Measurements from ENCODE around the gene MAGI1. TPM values are rescaled to one million over a fixed set of nuclear protein-coding genes. Genes with fewer than 3 reads are reported as not detected.

Gene MAGI1
- total and polyA plus RNA-seq, 4 donors = 9.9 to 88.1 (median 24.6) TPM

GRCh38 chr3:65748326-65748725, 290.4 kb downstream of the MAGI1 start:
- no peak overlapping the region for H3K4me3 ChIP-seq
- TF ChIP-seq CTCF (IDR thresholded peaks at IDR 0.05; ENCODE audit: control extremely low read depth, extremely low read depth) = no peak
- no peak for ATAC-seq (ENCODE audit: insufficient read depth, low FRiP score)
- 95 to 100% methylated on average over 1 of the region's 1 CpG for WGBS, 2 donors
- peaks cover 0 to 3% (median 0%) of the 10 kb centered on the region in 5 donors for H3K4me1 ChIP-seq (ENCODE audit: control insufficient read depth in 5 of 5, insufficient read depth in 5 of 5, low read length in 5 of 5)
- no peaks in the 10 kb centered on the region for H3K27me3 ChIP-seq (ENCODE audit: control insufficient read depth in 3 of 3, insufficient read depth in 3 of 3, low read length in 2 of 3)
- H3K27ac ChIP-seq (ENCODE audit: low read depth in 1 of 2, low read length in 1 of 2) = no peak overlapping the region
- no peaks in the 10 kb centered on the region for H3K36me3 ChIP-seq (ENCODE audit: control insufficient read depth in 4 of 4, insufficient read depth in 4 of 4, low read length in 4 of 4)
- H3K9me3 ChIP-seq (ENCODE audit: control insufficient read depth in 4 of 4, insufficient read depth in 3 of 4, low read length in 3 of 4) = no peaks in the 10 kb centered on the region
- no peak for DNase-seq
- H3K9ac ChIP-seq (ENCODE audit: insufficient read depth in 1 of 2, low read length in 2 of 2) = no peak overlapping the region

- H3K9me3 ChIP-seq (ENCODE audit: control insufficient read depth in 4 of 4, insufficient read depth in 3 of 4, low read length in 3 of 4) = no peaks in the 10 kb centered on the region
- H3K4me1 ChIP-seq (ENCODE audit: control insufficient read depth in 5 of 5, insufficient read depth in 5 of 5, low read length in 5 of 5) = peaks cover 0 to 9% (median 0%) of the 10 kb centered on the region in 5 donors
- 87 to 91% methylated on average over 4 of the region's 4 CpGs for WGBS, 2 donors
- no peak overlapping the region for H3K4me3 ChIP-seq
- no peak overlapping the region for H3K27ac ChIP-seq (ENCODE audit: low read depth in 1 of 2, low read length in 1 of 2)
- DNase-seq (no peak), ATAC-seq (ENCODE audit: insufficient read depth, low FRiP score) (no peak)
- H3K9ac ChIP-seq (ENCODE audit: insufficient read depth in 1 of 2, low read length in 2 of 2) = no peak overlapping the region
- no peaks in the 10 kb centered on the region for H3K27me3 ChIP-seq (ENCODE audit: control insufficient read depth in 3 of 3, insufficient read depth in 3 of 3, low read length in 2 of 3)
- no peak for TF ChIP-seq CTCF (IDR thresholded peaks at IDR 0.05; ENCODE audit: control extremely low read depth, extremely low read depth)
- H3K36me3 ChIP-seq (ENCODE audit: control insufficient read depth in 4 of 4, insufficient read depth in 4 of 4, low read length in 4 of 4) = no peaks in the 10 kb centered on the region
Measured at GRCh38 chr3:65746848-65747247, 291.9 kb downstream of the MAGI1 start.

GRCh38 chr3:65745306-65745705, 293.4 kb downstream of the MAGI1 start:
- no peaks in the 10 kb centered on the region for H3K27me3 ChIP-seq (ENCODE audit: control insufficient read depth in 3 of 3, insufficient read depth in 3 of 3, low read length in 2 of 3)

More at GRCh38 chr3:65745306-65745705, 293.4 kb downstream of the MAGI1 start:
- Histone ChIP-seq H3K36me3 (ENCODE audit: control insufficient read depth in 4 of 4, insufficient read depth in 4 of 4, low read length in 4 of 4) (no peaks in the 10 kb centered on the region), H3K9ac (ENCODE audit: insufficient read depth in 1 of 2, low read length in 2 of 2) (no peak overlapping the region), H3K4me3 (no peak overlapping the region), H3K9me3 (ENCODE audit: control insufficient read depth in 4 of 4, insufficient read depth in 3 of 4, low read length in 3 of 4) (no peaks in the 10 kb centered on the region), H3K4me1 (ENCODE audit: control insufficient read depth in 5 of 5, insufficient read depth in 5 of 5, low read length in 5 of 5) (peaks cover 0 to 11% (median 0%) of the 10 kb centered on the region in 5 donors), H3K27ac (ENCODE audit: low read depth in 1 of 2, low read length in 1 of 2) (no peak overlapping the region)
- no peak for TF ChIP-seq CTCF (IDR thresholded peaks at IDR 0.05; ENCODE audit: control extremely low read depth, extremely low read depth)
- ATAC-seq (ENCODE audit: insufficient read depth, low FRiP score) (no peak), DNase-seq (no peak)
- 95 to 96% methylated on average over 2 of the region's 2 CpGs for WGBS, 2 donors

Data from lung (tissue), 12 donors.